H1 (cell line): ENCODE results near the gene PLD6. TPM values are rescaled to one million over a fixed set of nuclear protein-coding genes. Genes with fewer than 3 reads are reported as not detected.

Experiments used
- EGR1 ChIP-seq: IDR thresholded peaks from 2 replicates; pipeline ENCODE4 v1.6.1; 2011; ENCODE audit warnings: low read depth, low read length, borderline replicate concordance
- USF2 ChIP-seq: IDR thresholded peaks from 2 replicates; pipeline ENCODE4 v1.6.1; 2011; ENCODE audit warnings: low read length, improper control_type of control experiment
- polyA plus RNA-seq, 7 experiments: library from polyadenylated mRNA; depleted of rRNA in 3 of 7; stranded (reverse) in 5 of 7; unstranded in 2 of 7; fragments of >200 nt in 5 of 7; fragments of 200-250 nt in 2 of 7; gene quantifications; 1 replicate in 5 of 7; 2 replicates in 1 of 7; 4 replicates in 1 of 7; pipeline versions ENCODE4 v1.2.1 to v1.2.3, GENCODE V29; 2011 to 2013; ENCODE audit warnings: missing spikeins in 2 of 7, mixed read lengths in 2 of 7
- total RNA-seq: library from RNA; stranded (reverse); fragmentation: NEBNext Ultra II Directional; extraction: Animal tissue kit (Norgen Biotek cat#: 25700); gene quantifications from 2 replicates; pipeline ENCODE4 v1.2.1, GENCODE V29; 2021

Gene PLD6
- total and polyA plus RNA-seq, 2 of the 8 experiments (the other 6 are each of a cell fraction or from before 2014, with no cell fraction given), result 0.20 to 0.22 TPM

- TF ChIP-seq USF2, result no peak
- TF ChIP-seq EGR1, result no peak
These were observed 36.7 kb downstream of the PLD6 start (continued) for GRCh38 chr17:17169396-17169795.
